H1 (cell line): ENCODE measurements around the gene TBC1D16. TPM values are rescaled to one million over a fixed set of nuclear protein-coding genes. Genes with fewer than 3 reads are reported as not detected.

Source experiments
- CTCF ChIA-PET: fragments of 300-600 bp; sonication (Branson Sonifier 250); formaldehyde crosslinking; loops from one replicate; lab custom pipeline; 2021; ENCODE audit not compliant: partially characterized antibody; lab: Charles Lee
- POLR2A ChIA-PET: fragments of 300-600 bp; sonication (Branson Sonifier 250); formaldehyde crosslinking; loops from one replicate; lab custom pipeline; 2021; ENCODE audit warnings: inconsistent platforms; ENCODE audit not compliant: partially characterized antibody; lab: Charles Lee
- DNase-seq, 2 experiments: peaks; one replicate each; pipeline versions ENCODE4 v3.0.0 to v3.0.0-alpha.2; 2010 to 2022; ENCODE audit warnings: low spot score in 2 of 2, low read depth in 1 of 2, mixed read lengths in 1 of 2
- FAIRE-seq: peaks from 2 replicates; lab custom pipeline; 2011; peaks lifted over from hg19 to GRCh38; lab: Jason Lieb, UNC
- H2AFZ ChIP-seq: 2 replicates; pipeline ENCODE4 v1.8.1; 2012; ENCODE audit warnings: low read length, inconsistent platforms
- H2AK5ac ChIP-seq: 2 replicates; pipeline ENCODE4 v1.6.1; 2013; ENCODE audit warnings: low read depth, low read length
- H2BK120ac ChIP-seq: replicated peaks from 2 replicates; pipeline ENCODE3; 2013; ENCODE audit warnings: low read depth, low read length, inconsistent platforms
- H2BK12ac ChIP-seq: 2 replicates; pipeline ENCODE4 v1.6.1; 2013; ENCODE audit warnings: low read depth, low read length
- H2BK15ac ChIP-seq: 2 replicates; pipeline ENCODE4 v1.6.1; 2013; ENCODE audit warnings: low read length
- H2BK20ac ChIP-seq: 2 replicates; pipeline ENCODE4 v1.6.1; 2013; ENCODE audit warnings: low read length
- H2BK5ac ChIP-seq: 2 replicates; pipeline ENCODE4 v1.6.1; 2013; ENCODE audit warnings: low read depth, low read length
- H3K14ac ChIP-seq: 2 replicates; pipeline ENCODE4 v1.6.1; 2013; ENCODE audit warnings: inconsistent platforms; ENCODE audit not compliant: insufficient read length
- H3K18ac ChIP-seq: 2 replicates; pipeline ENCODE4 v1.6.1; 2013; ENCODE audit warnings: low read length; ENCODE audit errors: extremely low read depth
- H3K23ac ChIP-seq: 2 replicates; pipeline ENCODE4 v1.6.1; 2013; ENCODE audit warnings: inconsistent platforms; ENCODE audit not compliant: insufficient read length
- H3K23me2 ChIP-seq: 2 replicates; pipeline ENCODE4 v1.6.1; 2013; ENCODE audit warnings: low read depth, low read length
- H3K27ac ChIP-seq: 2 replicates; pipeline ENCODE4 v1.6.1; 2011; ENCODE audit warnings: low read depth, low read length, inconsistent platforms
- H3K27me3 ChIP-seq, 4 experiments: replicated peaks in 1 of 4; 1 replicate in 1 of 4; 2 replicates in 3 of 4; pipeline versions ENCODE4 v1.6.1 to v1.8.1; 2011 to 2013; ENCODE audit warnings: low read length in 3 of 4, mild to moderate bottlenecking in 3 of 4, inconsistent platforms in 2 of 4, mixed read lengths in 2 of 4, moderate library complexity in 1 of 4; ENCODE audit not compliant: control insufficient read depth in 3 of 4, insufficient read depth in 3 of 4; ENCODE audit errors: extremely low read depth in 1 of 4
- H3K36me3 ChIP-seq, 4 experiments: 2 replicates each; pipeline versions ENCODE4 v1.6.1 to v1.8.1; 2011 to 2013; ENCODE audit warnings: mild to moderate bottlenecking in 4 of 4, low read length in 3 of 4, moderate library complexity in 2 of 4, control low read depth in 1 of 4, inconsistent platforms in 1 of 4; ENCODE audit not compliant: insufficient read depth in 4 of 4, control insufficient read depth in 2 of 4
- H3K4ac ChIP-seq: replicated peaks from 2 replicates; pipeline ENCODE3; 2013; ENCODE audit warnings: low read length, low read depth, mixed read lengths, inconsistent platforms; ENCODE audit not compliant: insufficient read length
- H3K4me1 ChIP-seq, 4 experiments: replicated peaks in 1 of 4; 1 replicate in 1 of 4; 2 replicates in 3 of 4; pipeline versions ENCODE4 v1.6.1 to v1.8.1; 2011 to 2013; ENCODE audit warnings: low read length in 3 of 4, inconsistent platforms in 2 of 4, mixed read lengths in 1 of 4; ENCODE audit not compliant: insufficient read depth in 4 of 4, control insufficient read depth in 3 of 4
- H3K4me2 ChIP-seq, 2 experiments: 2 replicates each; pipeline versions ENCODE4 v1.6.1 to v1.8.1; 2011 to 2013; ENCODE audit warnings: low read depth in 2 of 2, low read length in 2 of 2, control low read depth in 1 of 2, inconsistent platforms in 1 of 2, mild to moderate bottlenecking in 1 of 2; ENCODE audit not compliant: insufficient read depth in 1 of 2
- H3K4me3 ChIP-seq, 4 experiments: fragments of 200-600, 300-600 bp in 1 of 4; sonication (generic), shearing (Covaris generic), sonication (Bioruptor Twin) in 1 of 4; 2 replicates each; pipeline versions ENCODE4 v1.5.1 to v1.8.1; 2011 to 2016; ENCODE audit warnings: low read length in 4 of 4, low read depth in 3 of 4, control low read depth in 2 of 4, inconsistent platforms in 2 of 4, mild to moderate bottlenecking in 2 of 4, mixed read lengths in 1 of 4, moderate library complexity in 1 of 4; ENCODE audit not compliant: insufficient read depth in 2 of 4; ENCODE audit errors: extremely low read depth in 1 of 4
- H3K56ac ChIP-seq: replicated peaks from 2 replicates; pipeline ENCODE3; 2013; ENCODE audit warnings: low read depth, mild to moderate bottlenecking, mixed read lengths, low read length, inconsistent platforms; ENCODE audit not compliant: insufficient read length
- H3K79me1 ChIP-seq: 2 replicates; pipeline ENCODE4 v1.6.1; 2013; ENCODE audit warnings: low read depth, low read length, control low read depth
- H3K79me2 ChIP-seq, 2 experiments: 2 replicates each; pipeline versions ENCODE4 v1.6.1 to v1.8.1; 2012 to 2013; ENCODE audit warnings: low read length in 2 of 2, mild to moderate bottlenecking in 2 of 2, inconsistent platforms in 1 of 2; ENCODE audit not compliant: insufficient read depth in 2 of 2, control insufficient read depth in 1 of 2
- H3K9ac ChIP-seq, 4 experiments: replicated peaks in 1 of 4; 1 replicate in 1 of 4; 2 replicates in 3 of 4; pipeline versions ENCODE4 v1.6.1 to v1.8.1; 2011 to 2013; ENCODE audit warnings: low read depth in 3 of 4, low read length in 3 of 4, control low read depth in 2 of 4, mild to moderate bottlenecking in 2 of 4, moderate library complexity in 2 of 4, inconsistent platforms in 1 of 4; ENCODE audit errors: extremely low read depth in 1 of 4
- H3K9me3 ChIP-seq, 2 experiments: 2 replicates each; pipeline versions ENCODE4 v1.6.1 to v1.8.1; 2012 to 2013; ENCODE audit warnings: mild to moderate bottlenecking in 2 of 2, moderate library complexity in 2 of 2, control low read depth in 1 of 2, inconsistent platforms in 1 of 2, low read depth in 1 of 2, low read length in 1 of 2, mixed read lengths in 1 of 2; ENCODE audit not compliant: insufficient read depth in 2 of 2
- H4K20me1 ChIP-seq, 2 experiments: replicated peaks in 1 of 2; 2 replicates each; pipeline versions ENCODE3 to v1.8.1; 2011 to 2013; ENCODE audit warnings: inconsistent platforms in 2 of 2, low read length in 2 of 2, mild to moderate bottlenecking in 1 of 2; ENCODE audit not compliant: insufficient read depth in 2 of 2, control insufficient read depth in 1 of 2
- H4K5ac ChIP-seq: 2 replicates; pipeline ENCODE4 v1.6.1; 2013; ENCODE audit warnings: low read length, low read depth, mixed read lengths, inconsistent platforms; ENCODE audit not compliant: insufficient read length
- H4K8ac ChIP-seq: 2 replicates; pipeline ENCODE4 v1.8.0; 2013; ENCODE audit warnings: mild to moderate bottlenecking, moderate library complexity, low read length, inconsistent platforms; ENCODE audit not compliant: insufficient read depth; ENCODE audit errors: extremely low read depth
- H4K91ac ChIP-seq: replicated peaks from 2 replicates; pipeline ENCODE3; 2013; ENCODE audit warnings: low read length, mixed read lengths, inconsistent platforms; ENCODE audit not compliant: insufficient read length
- CHD1 ChIP-seq: IDR thresholded peaks from 2 replicates; pipeline ENCODE4 v1.6.1; 2012; ENCODE audit warnings: low read depth, low read length, improper control_type of control experiment
- CHD2 ChIP-seq: IDR thresholded peaks from 2 replicates; pipeline ENCODE4 v1.6.1; 2012; ENCODE audit warnings: low read length, improper control_type of control experiment
- EGR1 ChIP-seq: IDR thresholded peaks from 2 replicates; pipeline ENCODE4 v1.6.1; 2011; ENCODE audit warnings: low read depth, low read length, borderline replicate concordance
- EZH2 ChIP-seq: fragments of 200-600 bp; sonication (generic); IDR thresholded peaks from 2 replicates; pipeline ENCODE4 v1.7.1; 2012; ENCODE audit warnings: low read depth, mild to moderate bottlenecking, moderate library complexity, low read length, inconsistent platforms; ENCODE audit not compliant: severe bottlenecking
- FOSL1 ChIP-seq: IDR thresholded peaks from 2 replicates; pipeline ENCODE4 v1.6.1; 2011; ENCODE audit warnings: mild to moderate bottlenecking, low read depth, low read length, moderate library complexity; ENCODE audit not compliant: insufficient read depth
- GABPA ChIP-seq: IDR thresholded peaks from 2 replicates; pipeline ENCODE4 v1.6.1; 2011; ENCODE audit warnings: mild to moderate bottlenecking, low read length, moderate library complexity, borderline replicate concordance; ENCODE audit not compliant: insufficient read depth
- JUN ChIP-seq: IDR thresholded peaks from 2 replicates; pipeline ENCODE4 v1.6.1; 2011; ENCODE audit warnings: low read depth, mild to moderate bottlenecking, improper control_type of control experiment, low read length
- KDM4A ChIP-seq: IDR thresholded peaks from one replicate; pipeline ENCODE4 v1.7.1; 2012; ENCODE audit warnings: low read depth, mild to moderate bottlenecking, moderate library complexity, low read length, inconsistent platforms; ENCODE audit not compliant: severe bottlenecking
- KDM5A ChIP-seq: fragments of 200-600 bp; IDR thresholded peaks from 2 replicates; pipeline ENCODE4 v1.7.1; 2012; ENCODE audit warnings: mild to moderate bottlenecking, low read length, inconsistent platforms, mixed read lengths
- POLR2A ChIP-seq, 2 experiments: IDR thresholded peaks; 1 replicate in 1 of 2; 2 replicates in 1 of 2; pipeline ENCODE4 v1.6.1; 2011; ENCODE audit warnings: low read depth in 2 of 2, low read length in 2 of 2, mild to moderate bottlenecking in 2 of 2; ENCODE audit errors: control extremely low read depth in 1 of 2
- SIRT6 ChIP-seq: IDR thresholded peaks from one replicate; pipeline ENCODE4 v1.7.1; 2012; ENCODE audit warnings: low read length, inconsistent platforms
- TAF1 ChIP-seq: IDR thresholded peaks from 2 replicates; pipeline ENCODE4 v1.6.1; 2011; ENCODE audit warnings: mild to moderate bottlenecking, low read depth, low read length
- TCF12 ChIP-seq: IDR thresholded peaks from 2 replicates; pipeline ENCODE4 v1.6.1; 2011; ENCODE audit warnings: low read depth, mild to moderate bottlenecking, low read length
- WGBS, 2 experiments: shearing (Covaris generic) in 1 of 2; methylation state at CpG; one replicate each; pipeline versions ENCODE4 v1.1.6 to v1.1.7; 2013 to 2015; ENCODE audit warnings: low lambda C conversion rate in 2 of 2, mixed read lengths in 2 of 2, inconsistent platforms in 1 of 2, low coverage in 1 of 2, missing lambda C conversion rate in 1 of 2; ENCODE audit not compliant: insufficient replicate concordance in 2 of 2, insufficient coverage in 1 of 2, insufficient read length in 1 of 2; ENCODE audit errors: extremely low coverage in 1 of 2, missing lambda C conversion rate in 1 of 2; 5-methylcytosine and 5-hydroxymethylcytosine counted together
- polyA plus RNA-seq, 7 experiments: library from polyadenylated mRNA; depleted of rRNA in 3 of 7; stranded (reverse) in 5 of 7; unstranded in 2 of 7; fragments of >200 nt in 5 of 7; fragments of 200-250 nt in 2 of 7; gene quantifications; 1 replicate in 5 of 7; 2 replicates in 1 of 7; 4 replicates in 1 of 7; pipeline versions ENCODE4 v1.2.1 to v1.2.3, GENCODE V29; 2011 to 2013; ENCODE audit warnings: missing spikeins in 2 of 7, mixed read lengths in 2 of 7
- total RNA-seq: library from RNA; stranded (reverse); fragmentation: NEBNext Ultra II Directional; extraction: Animal tissue kit (Norgen Biotek cat#: 25700); gene quantifications from 2 replicates; pipeline ENCODE4 v1.2.1, GENCODE V29; 2021

Gene TBC1D16
- total and polyA plus RNA-seq, 2 of the 8 experiments (the other 6 are each of a cell fraction or from before 2014, with no cell fraction given) = 21.1 to 109 TPM

GRCh38 chr17:80029258-80029974, 6.3 kb downstream of the TBC1D16 start:
- Histone ChIP-seq H2BK20ac (no peak overlapping the region), H3K23me2 (peaks cover 6% of the 10 kb centered on the region), H3K27ac (no peak overlapping the region), H2BK12ac (no peak overlapping the region), H3K18ac (no peak overlapping the region), H3K79me1 (peaks cover 45% of the 10 kb centered on the region), H3K56ac (no peak overlapping the region), H3K4ac (no peak overlapping the region), H4K91ac (no peak overlapping the region), H3K23ac (no peak overlapping the region), H3K9ac (no peak overlapping the region; a peak in 1 of 7 replicates), H3K79me2 (peaks cover 17 to 96% of the 10 kb centered on the region in 2 experiments), H3K36me3 (no peaks in the 10 kb centered on the region; a peak in 1 of 8 replicates), H3K9me3 (no peaks in the 10 kb centered on the region), H3K27me3 (no peaks in the 10 kb centered on the region; a peak in 1 of 7 replicates), H4K8ac (no peak overlapping the region), H4K5ac (no peak overlapping the region), H2AK5ac (no peak overlapping the region), H2BK5ac (no peak overlapping the region), H3K4me2 (no peak overlapping the region), H2BK15ac (no peak overlapping the region), H2AFZ (no peak overlapping the region), H3K4me3 (no peak overlapping the region), H2BK120ac (no peak overlapping the region), H3K4me1 (peaks cover 0 to 10% (median 4%) of the 10 kb centered on the region in 4 experiments; a peak in 6 of 7 replicates), H4K20me1 (peaks cover 30 to 52% of the 10 kb centered on the region in 2 experiments), H3K14ac (no peak overlapping the region)
- FAIRE-seq (no peak), DNase-seq (no peak)
- ChIA-PET POLR2A (interaction anchor here (0.7 to 3.0 kb wide), 4 partner anchors 9 to 72 kb away, joined by 3 to 15 read pairs (median 4); partner anchors contain the start of gene GAA), CTCF (interaction anchor here (1.4 to 10.8 kb wide), 3 partner anchors 11 to 53 kb away, joined by 4 to 110 read pairs (median 6); no protein-coding TSS in a partner anchor)
- WGBS, 2 experiments = 89% methylated on average over 9 of the region's 9 CpGs; no CpG with 5 or more reads in 1 of the 2 experiments
- TF ChIP-seq TCF12 (no peak), EZH2 (no peak), JUN (no peak), POLR2A (IDR thresholded peaks at IDR 0.05; ENCODE audit: control extremely low read depth in 1 of 2, low read depth in 2 of 2, low read length in 2 of 2) (no peak), GABPA (no peak), KDM5A (no peak), FOSL1 (no peak), SIRT6 (no peak), CHD2 (no peak), TAF1 (no peak), CHD1 (no peak), EGR1 (no peak), KDM4A (no peak)
